Activated T-helper 1 cell treated with anti-CD3 and anti-CD28 coated beads, Interleukin-12 subunit alpha, Interleukin-12 subunit beta, Interleukin-2, Interleukin-4 antibody, amounts not matched to agents 30 ng/mL and 10 ng/mL and 1 ng/mL, durations not matched to agents 14 hours and 24 hours and 36 hours (primary cell): ENCODE results near the gene TSC22D4. TPM values are rescaled to one million over a fixed set of nuclear protein-coding genes. Genes with fewer than 3 reads are reported as not detected.
A peak's percentile ranks its signal among the peaks of the same experiment; 100 is the strongest.

Experiments used
- DNase-seq: peaks from one replicate; pipeline ENCODE4 v3.0.0; 2021; ENCODE audit warnings: low spot score
- H3K27ac Mint-ChIP-seq: one replicate; pipeline ENCODE4 v1.8.0; 2021; ENCODE audit warnings: mild to moderate bottlenecking, mixed read lengths
- H3K27me3 Mint-ChIP-seq: one replicate; pipeline ENCODE4 v1.8.0; 2022; ENCODE audit warnings: mild to moderate bottlenecking, moderate library complexity, mixed read lengths; ENCODE audit not compliant: insufficient read depth
- H3K36me3 Mint-ChIP-seq: one replicate; pipeline ENCODE4 v1.8.0; 2021; ENCODE audit warnings: low read depth, mixed read lengths
- H3K4me1 Mint-ChIP-seq: one replicate; pipeline ENCODE4 v1.8.0; 2021; ENCODE audit warnings: low read depth, mixed read lengths
- H3K4me3 Mint-ChIP-seq: one replicate; pipeline ENCODE4 v1.8.0; 2021; ENCODE audit warnings: mild to moderate bottlenecking, moderate library complexity, mixed read lengths
- H3K9me3 Mint-ChIP-seq: one replicate; pipeline ENCODE4 v1.8.0; 2021; ENCODE audit warnings: mixed read lengths
- intact Hi-C: fragments of 100-400 bp; cut with micrococcal nuclease; formaldehyde crosslinking; loops from one replicate; pipeline ENCODE4 v1.15.1; 2024
- total RNA-seq: library from RNA; stranded (reverse); gene quantifications from 2 replicates; pipeline ENCODE4 v1.2.3, GENCODE V29; 2022

Gene TSC22D4
- total RNA-seq, 1 donor from 2014 or later: 134 TPM

DNA sequence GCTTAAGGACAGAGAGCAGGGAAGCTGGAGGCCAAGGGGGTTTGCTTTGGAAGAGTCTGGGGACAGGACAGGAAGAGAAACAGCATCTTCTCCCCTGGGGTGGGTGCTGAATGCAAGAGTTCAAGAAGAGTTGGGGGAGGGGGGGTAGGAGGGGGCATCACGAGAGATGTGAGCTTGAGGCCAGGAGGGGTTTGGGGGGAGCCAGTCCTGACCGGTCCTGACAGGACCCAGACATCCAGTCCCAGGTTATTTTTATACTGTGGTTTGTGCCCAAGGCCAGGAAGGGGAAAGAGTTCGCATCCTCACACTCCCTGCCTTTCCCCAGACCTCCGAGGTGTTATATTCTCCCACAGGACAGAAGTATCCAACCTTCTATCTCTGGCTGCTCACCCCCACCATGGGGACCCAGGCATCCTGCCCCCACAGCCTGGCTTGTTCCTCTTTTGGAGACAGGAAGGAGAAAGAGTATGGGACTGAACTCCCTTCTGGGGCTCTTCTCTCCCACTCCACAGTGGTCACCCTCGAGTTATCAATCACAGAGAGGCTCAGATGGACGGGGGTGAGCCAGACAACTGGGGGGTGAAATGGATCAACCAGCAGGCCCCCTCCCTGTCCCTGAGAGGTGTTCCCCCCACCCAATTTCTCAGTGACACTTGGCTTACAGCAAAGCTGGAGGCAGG lies 2.8 kb downstream of the TSC22D4 start:
- Mint-ChIP-seq H3K27ac (peak overlapping the region; percentile 88), H3K4me3 (peak overlapping the region; percentile 99), H3K9me3 (no peaks in the 10 kb centered on the region), H3K36me3 (peaks cover 33% of the 10 kb centered on the region), H3K27me3 (no peaks in the 10 kb centered on the region), H3K4me1 (peaks cover 40% of the 10 kb centered on the region)
- DNase-seq: no peak
- intact Hi-C loops: loop anchor here (5.0 kb wide), 2 partner anchors 216 to 251 kb away; partner anchors contain the start of gene GIGYF1

DNA sequence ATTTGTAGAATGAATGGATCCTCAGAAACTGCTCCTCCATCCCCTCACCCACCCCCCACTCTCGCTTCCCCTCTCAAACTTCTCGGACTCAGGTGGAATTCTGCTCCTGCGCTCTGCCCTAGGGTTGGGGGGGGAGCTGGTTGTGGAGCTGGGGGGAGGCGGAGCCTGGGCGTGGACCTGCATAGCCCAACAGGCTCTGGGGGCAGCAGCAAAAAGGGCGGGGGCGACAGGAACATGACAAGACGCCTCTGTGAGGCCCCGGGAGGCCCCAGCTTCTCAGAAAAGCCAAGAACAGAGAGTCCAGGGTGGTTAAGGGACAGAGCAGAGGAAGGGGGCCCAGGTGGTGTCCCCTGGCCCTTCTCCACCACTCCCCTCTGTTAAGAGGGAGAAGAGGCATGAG lies 3.5 kb downstream of the TSC22D4 start:
- H3K36me3 Mint-ChIP-seq: peaks cover 36% of the 10 kb centered on the region
- no peaks in the 10 kb centered on the region for H3K27me3 Mint-ChIP-seq
- no peaks in the 10 kb centered on the region for H3K9me3 Mint-ChIP-seq
- intact Hi-C loops: loop anchor here (5.0 kb wide), 2 partner anchors 217 to 252 kb away; partner anchors contain the start of gene GIGYF1
- peaks cover 40% of the 10 kb centered on the region for H3K4me1 Mint-ChIP-seq
- no peak for DNase-seq
- peak overlapping the region; percentile 88 for H3K27ac Mint-ChIP-seq
- H3K4me3 Mint-ChIP-seq: peak overlapping the region; percentile 99

DNA sequence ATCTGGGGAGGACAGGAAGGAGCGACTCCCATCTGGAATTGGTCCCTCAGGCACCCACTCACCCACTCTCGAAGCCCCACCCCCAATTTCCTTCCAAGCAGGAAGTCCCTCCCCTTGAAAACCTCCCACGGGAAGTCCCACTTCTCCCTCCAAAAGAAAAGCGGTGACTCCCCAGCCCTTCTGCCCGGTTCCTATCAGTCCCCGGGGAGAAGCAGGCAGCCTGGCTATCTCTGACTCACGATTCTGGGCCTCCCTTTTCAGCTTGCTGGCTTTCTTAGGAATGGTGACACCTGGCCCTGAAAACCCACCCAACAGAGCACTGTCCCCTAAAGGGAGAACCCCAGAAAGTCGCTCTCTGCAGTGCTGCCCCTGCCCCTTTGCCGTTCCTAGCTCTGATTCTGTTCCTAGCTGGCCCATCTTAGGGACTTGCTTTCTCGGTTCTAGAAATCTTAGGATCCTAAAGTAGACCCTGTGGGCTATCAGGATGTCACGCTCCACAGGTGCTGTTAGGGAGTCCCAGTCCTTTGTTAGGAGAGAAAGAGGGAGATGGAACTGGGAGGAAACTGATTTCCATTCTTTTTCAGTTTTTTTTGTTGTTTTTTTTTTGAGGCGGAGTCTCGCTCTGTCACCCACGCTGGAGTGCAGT lies 6.0 kb downstream of the TSC22D4 start:
- Mint-ChIP-seq H3K27me3 (no peaks in the 10 kb centered on the region), H3K4me1 (peaks cover 35% of the 10 kb centered on the region), H3K27ac (peak overlapping the region; percentile 79), H3K9me3 (no peaks in the 10 kb centered on the region), H3K36me3 (peaks cover 42% of the 10 kb centered on the region), H3K4me3 (no peak overlapping the region)
- intact Hi-C loops: no loop called here
- no peak for DNase-seq

DNA sequence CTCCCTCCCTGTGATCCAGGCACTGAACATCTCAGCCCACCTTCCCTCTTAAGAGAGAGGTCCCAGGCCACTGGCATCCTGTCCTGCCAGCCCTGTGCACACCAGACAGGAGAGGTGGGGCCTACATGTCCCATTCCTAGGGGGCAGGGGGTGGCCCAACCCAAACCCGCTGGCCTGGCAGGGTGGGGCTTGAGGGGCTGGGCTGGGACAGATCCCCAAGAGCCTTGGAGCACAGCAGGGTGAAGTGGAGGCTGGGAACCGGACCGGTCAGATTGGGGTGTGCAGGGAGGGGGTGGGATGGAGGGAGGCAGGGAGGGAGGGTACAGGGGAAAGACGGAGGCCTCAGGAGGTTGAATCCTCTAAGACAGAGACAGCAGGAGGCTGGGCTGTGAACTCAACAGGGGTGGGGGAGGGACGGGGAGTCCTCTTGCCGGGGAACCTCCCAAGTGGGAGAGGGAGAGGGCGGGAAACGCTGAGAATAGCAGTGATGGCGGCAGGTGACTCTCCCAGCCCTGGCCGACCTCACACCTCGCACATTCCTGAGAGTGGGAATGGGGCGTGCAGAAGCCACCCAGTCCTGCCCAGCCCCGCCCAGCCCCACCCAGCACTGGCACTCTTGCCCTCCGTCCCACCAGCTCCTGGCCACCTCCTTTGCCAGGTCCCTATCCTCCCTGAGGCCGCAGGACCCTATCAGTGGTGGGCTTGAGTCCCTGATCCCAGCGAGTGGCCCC lies 6.7 kb downstream of the TSC22D4 start:
- no peak for DNase-seq
- H3K4me1 Mint-ChIP-seq: peaks cover 35% of the 10 kb centered on the region
- no peaks in the 10 kb centered on the region for H3K9me3 Mint-ChIP-seq
- no peaks in the 10 kb centered on the region for H3K27me3 Mint-ChIP-seq
- intact Hi-C loops: no loop called here
- H3K27ac Mint-ChIP-seq: no peak overlapping the region
- no peak overlapping the region for H3K4me3 Mint-ChIP-seq
- H3K36me3 Mint-ChIP-seq: peaks cover 44% of the 10 kb centered on the region

DNA sequence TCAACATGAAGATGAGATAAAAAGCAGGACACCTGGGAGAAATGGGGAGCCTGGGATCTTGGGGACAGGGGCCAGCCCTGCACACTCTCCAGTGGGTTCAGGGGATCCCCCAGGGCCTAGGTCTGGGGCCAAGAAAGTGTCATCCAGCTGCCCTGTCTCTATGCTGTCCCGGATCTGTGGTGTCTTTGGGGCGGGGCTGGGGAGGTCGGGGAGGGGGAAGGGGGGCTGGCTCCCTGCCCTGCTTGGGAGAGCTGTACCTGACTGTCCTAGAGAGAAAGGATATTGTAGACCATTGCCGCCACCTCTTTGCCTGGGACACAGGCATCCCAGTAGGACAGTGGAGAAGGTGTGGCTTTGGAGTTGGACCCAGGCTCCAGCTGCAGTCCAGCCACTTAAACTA lies 8.0 kb downstream of the TSC22D4 start:
- DNase-seq: no peak
- H3K27ac Mint-ChIP-seq: no peak overlapping the region
- H3K9me3 Mint-ChIP-seq: no peaks in the 10 kb centered on the region
- H3K4me3 Mint-ChIP-seq: no peak overlapping the region
- H3K4me1 Mint-ChIP-seq: peaks cover 24% of the 10 kb centered on the region
- H3K27me3 Mint-ChIP-seq: no peaks in the 10 kb centered on the region
- H3K36me3 Mint-ChIP-seq: peaks cover 38% of the 10 kb centered on the region
- intact Hi-C loops: no loop called here

DNA sequence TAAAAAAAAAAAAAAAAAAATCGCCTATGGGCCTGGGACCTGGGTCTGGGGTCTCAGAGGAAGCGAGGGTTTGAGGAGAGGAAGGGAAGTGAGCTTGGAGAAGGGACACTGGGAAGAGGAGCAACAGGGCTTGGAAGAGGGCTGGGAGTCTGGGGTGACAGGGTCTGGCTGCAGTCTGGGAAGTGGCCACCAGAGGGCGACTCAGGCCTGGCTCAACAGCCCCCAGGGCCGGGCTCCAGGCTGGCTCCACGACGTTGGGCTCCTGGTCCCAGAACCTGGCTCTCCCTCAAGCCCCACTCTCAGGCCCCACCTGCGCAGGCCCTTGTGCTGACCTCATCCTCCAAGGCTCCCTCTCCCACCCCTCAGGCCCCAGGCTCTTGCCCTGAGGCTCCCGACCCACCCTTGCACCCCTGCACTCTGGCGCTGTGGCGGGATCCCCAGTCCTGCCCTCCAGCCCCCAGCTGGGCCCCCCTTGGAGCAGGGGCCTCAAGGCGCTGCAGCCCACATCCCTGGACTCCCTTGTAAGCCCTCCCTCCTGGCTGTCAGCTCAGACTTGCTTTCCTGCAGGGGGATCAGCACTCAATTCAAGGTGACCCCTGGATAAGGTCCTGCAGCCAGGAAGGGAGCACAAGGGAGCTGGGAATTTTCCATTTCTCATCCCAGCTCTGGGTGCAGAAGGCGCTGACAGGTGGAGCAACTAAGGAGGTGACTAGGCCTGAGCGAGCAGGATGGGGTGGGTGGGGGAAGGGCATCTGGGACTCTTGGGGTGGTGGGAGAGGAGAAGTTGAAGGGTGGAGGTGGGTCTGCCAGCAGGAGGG lies 9.6 kb downstream of the TSC22D4 start:
- H3K36me3 Mint-ChIP-seq: peaks cover 32% of the 10 kb centered on the region
- H3K27ac Mint-ChIP-seq: no peak overlapping the region
- H3K4me3 Mint-ChIP-seq: no peak overlapping the region

DNA sequence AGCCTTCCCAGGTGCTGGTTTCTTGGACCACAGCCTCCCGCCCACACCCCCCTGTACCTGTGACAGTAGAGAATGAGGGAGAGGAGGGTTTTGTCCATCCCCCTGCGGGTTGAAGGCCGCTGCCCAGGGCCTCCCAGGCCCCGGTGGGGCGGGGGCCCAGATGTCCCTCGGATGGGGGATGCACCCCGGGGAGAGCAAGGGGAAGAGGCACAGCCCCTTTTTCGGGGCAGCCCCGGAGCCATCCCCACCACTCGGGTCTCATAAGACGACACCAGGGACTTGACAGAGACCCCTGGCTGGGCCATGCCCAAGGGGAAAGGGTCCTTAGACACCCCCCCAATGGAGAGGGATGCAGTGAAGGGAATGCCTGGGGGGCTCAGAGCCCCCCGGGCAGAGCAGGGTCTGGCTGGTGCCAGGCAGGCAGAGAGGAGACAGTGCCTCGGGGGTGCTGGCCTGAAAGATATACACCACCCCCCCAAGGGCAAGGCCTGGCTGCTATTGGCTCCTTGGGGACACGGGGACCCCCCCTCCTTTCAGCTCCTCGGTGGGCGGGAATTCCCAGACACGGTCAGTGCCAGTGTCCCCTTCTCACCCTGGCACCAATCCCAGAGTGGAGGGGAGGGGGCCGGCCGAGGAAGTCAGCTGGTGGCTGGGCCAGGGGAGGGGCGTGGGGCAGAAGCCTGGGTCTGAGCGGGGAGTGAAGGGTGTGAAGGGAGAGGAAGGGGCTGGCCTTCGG lies 11.2 kb downstream of the TSC22D4 start:
- Mint-ChIP-seq H3K36me3 (peaks cover 28% of the 10 kb centered on the region), H3K4me3 (no peak overlapping the region), H3K4me1 (peaks cover under 1% of the 10 kb centered on the region), H3K9me3 (no peaks in the 10 kb centered on the region), H3K27ac (no peak overlapping the region), H3K27me3 (no peaks in the 10 kb centered on the region)
- intact Hi-C loops: no loop called here
- no peak for DNase-seq

More for the DNA sequence above, 9.6 kb downstream of the TSC22D4 start:
- DNase-seq: peak; percentile 64
- intact Hi-C loops: loop anchor here (1.0 kb wide), 3 partner anchors 10 to 90 kb away; partner anchors contain the start of genes NYAP1 and TSC22D4
- Mint-ChIP-seq H3K9me3 (no peaks in the 10 kb centered on the region), H3K27me3 (no peaks in the 10 kb centered on the region), H3K4me1 (peaks cover 13% of the 10 kb centered on the region)

DNA sequence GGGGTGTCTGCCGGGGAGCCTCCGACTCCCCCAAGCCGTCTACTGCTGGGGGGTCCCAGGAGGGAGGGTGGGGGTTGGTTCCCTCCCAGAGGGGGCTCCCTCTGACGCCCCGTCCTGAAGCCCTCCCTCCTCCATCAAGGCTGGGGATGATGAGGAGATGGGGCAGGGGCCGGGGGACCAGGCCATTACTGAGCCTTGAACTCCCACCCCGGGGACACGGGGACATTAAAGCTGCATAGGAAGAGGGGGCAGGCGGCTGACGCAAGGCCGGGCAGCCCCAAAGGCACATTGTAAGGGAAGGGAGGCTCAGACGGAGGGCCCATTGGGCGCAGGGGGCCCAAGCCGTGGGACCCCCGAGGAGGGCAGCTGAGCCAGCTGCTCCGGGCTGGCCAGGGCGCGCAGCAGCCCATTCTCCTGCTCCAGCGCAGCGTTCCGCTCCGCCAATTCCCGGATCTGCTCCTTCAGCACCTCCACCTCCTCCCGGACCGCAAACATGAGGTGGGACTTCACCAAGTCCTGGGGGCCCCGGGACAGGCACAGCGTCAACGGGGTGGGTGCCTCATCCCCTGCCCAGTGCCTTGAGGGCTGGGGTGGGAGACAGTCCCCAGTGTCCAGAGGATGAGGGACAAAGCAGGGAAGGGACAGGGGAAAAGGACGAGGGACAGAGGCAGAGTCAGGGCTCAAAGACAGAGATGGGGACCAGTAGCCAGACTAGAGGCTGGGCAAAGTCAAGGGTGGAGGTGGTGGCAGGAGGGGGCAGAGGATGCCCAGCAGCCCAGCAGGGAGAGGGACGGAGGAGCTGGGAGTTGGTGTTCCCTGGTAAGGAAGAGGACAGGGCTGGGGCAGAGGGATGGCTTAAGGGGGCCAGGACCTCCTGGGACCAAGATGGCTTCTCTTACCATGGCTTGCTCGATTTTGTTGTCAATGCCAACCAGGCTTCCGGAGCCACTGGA lies 12.1 kb downstream of the TSC22D4 start:
- H3K27ac Mint-ChIP-seq: no peak overlapping the region
- H3K27me3 Mint-ChIP-seq: no peaks in the 10 kb centered on the region
- intact Hi-C loops: no loop called here
- peaks cover 26% of the 10 kb centered on the region for H3K36me3 Mint-ChIP-seq
- no peaks in the 10 kb centered on the region for H3K4me1 Mint-ChIP-seq
- DNase-seq: no peak
- H3K9me3 Mint-ChIP-seq: no peaks in the 10 kb centered on the region
- no peak overlapping the region for H3K4me3 Mint-ChIP-seq

DNA sequence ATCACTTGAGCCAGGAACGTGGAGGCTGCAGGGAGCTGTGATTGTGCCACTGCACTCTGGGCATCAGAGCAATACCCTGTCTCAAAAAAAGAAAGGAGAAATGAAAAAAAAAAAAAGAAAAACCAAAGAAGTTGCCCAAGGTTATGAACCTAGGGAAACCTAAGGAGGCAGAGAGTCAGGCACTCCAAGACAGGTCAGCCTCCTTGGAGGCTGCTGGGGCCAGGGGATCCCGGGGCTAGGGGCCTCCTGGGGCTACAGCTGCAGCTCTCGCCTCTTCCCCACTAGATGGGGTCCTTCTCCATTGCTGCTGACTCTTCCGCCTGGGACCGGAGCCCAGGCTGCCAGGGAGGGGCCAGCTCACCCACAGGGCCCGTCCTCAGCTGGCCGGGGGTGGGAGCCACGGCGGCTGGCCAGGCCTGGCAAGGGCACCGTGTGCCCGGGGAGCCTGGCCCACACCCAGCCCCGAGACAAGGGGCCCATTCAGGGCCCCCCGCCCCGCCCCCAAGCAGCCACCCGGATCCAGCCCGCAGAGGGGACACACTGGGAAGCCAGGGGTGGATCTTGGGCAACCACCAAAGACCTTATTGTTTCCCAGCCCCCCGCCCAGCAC lies 13.2 kb downstream of the TSC22D4 start:
- DNase-seq: no peak
- Mint-ChIP-seq H3K27ac (no peak overlapping the region), H3K9me3 (no peaks in the 10 kb centered on the region), H3K27me3 (no peaks in the 10 kb centered on the region), H3K36me3 (peaks cover 24% of the 10 kb centered on the region), H3K4me3 (no peak overlapping the region), H3K4me1 (no peaks in the 10 kb centered on the region)
- intact Hi-C loops: no loop called here

DNA sequence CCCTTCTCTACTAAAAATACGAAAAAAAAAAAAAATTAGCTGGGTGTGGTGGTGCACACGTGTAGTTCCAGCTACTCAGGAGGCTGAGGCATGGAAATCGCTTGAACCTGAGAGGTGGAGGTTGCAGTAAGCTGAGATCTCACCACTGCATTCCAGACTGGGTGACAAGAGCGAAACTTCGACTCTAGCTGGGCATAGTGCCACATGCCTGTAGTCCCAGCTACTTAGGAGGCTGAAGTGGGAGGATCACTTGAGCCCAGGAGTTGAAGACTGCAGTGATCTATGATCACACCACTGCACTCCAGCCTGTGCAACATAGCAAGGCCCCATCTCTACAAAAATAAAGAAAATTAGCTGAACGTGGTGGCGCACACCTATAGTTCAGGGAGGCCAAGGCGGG lies 13.7 kb downstream of the TSC22D4 start:
- no peaks in the 10 kb centered on the region for H3K27me3 Mint-ChIP-seq
- no peaks in the 10 kb centered on the region for H3K9me3 Mint-ChIP-seq
- DNase-seq: no peak
- no peak overlapping the region for H3K4me3 Mint-ChIP-seq
- peaks cover 19% of the 10 kb centered on the region for H3K36me3 Mint-ChIP-seq
- no peak overlapping the region for H3K27ac Mint-ChIP-seq
- H3K4me1 Mint-ChIP-seq: no peaks in the 10 kb centered on the region
- intact Hi-C loops: no loop called here

DNA sequence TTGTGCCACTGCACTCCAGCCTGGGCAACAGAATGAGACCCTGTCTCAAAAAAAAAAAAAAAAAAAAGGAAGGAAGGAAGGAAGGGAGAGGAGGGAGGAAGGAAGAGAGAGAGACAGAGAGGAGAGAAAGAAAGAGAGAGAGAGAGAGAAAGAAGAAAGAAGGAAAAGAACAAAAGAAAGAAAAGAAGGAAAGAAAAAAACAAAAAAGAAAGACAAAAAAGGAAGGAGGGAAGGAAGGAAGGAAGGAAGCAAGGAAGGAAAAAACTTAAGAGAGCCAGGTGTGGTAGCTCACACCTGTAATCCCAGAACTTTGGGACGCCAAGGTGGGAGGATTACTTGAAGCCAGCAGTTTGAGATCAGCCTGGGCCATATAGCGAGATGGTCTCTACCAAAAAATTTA lies 14.2 kb downstream of the TSC22D4 start:
- H3K4me1 Mint-ChIP-seq: no peaks in the 10 kb centered on the region
- H3K4me3 Mint-ChIP-seq: no peak overlapping the region
- intact Hi-C loops: no loop called here
- DNase-seq: no peak
- no peak overlapping the region for H3K27ac Mint-ChIP-seq
- H3K36me3 Mint-ChIP-seq: peaks cover 16% of the 10 kb centered on the region
- no peaks in the 10 kb centered on the region for H3K9me3 Mint-ChIP-seq
- H3K27me3 Mint-ChIP-seq: no peaks in the 10 kb centered on the region
